NCI-H446 treated with DMSO at 0.1 percent for 48 hours (cell line): ENCODE results near the gene KCND1.

Experiments
- DNase-seq: peaks from one replicate; lab custom pipeline; 2025; lab: John Stamatoyannopoulos, UW

The KCND1 gene

GRCh38 chrX:48911412-48912182 lies 60.0 kb downstream of the KCND1 start, which contains the start of gene SLC35A2:
Gene SLC35A2, minus strand, starts transcription at chrX:48911646. Its CDS starts 10 bp downstream, at chrX:48911636.
- DNase-seq, result peak; percentile 11
